ENCODE measurements around the gene EMD. TPM values are rescaled to one million over a fixed set of nuclear protein-coding genes. Genes with fewer than 3 reads are reported as not detected.

EMD gene
- total RNA-seq, 1 donor from 2014 or later, result 76.3 TPM

DNA sequence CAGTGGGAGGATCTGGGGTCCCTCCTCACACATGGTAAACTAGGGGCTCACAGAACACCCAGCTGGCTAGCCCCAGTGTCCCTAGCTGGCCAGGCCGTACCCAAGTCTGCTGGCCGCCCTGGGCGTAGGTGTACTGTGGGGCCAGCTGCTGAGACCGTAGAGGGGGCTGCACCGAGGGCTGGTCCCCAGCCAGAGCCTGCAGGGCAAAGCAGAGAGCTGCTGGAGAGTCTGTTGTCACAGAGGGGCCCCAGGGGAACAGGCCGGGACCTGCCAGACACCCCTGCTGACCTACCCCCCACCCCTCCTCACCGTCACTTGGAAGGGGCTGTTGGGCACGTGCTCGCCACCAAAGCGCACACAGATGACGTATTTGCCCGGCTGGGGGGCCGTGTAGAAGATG is 24.6 kb upstream of the EMD start:
- no peak for DNase-seq (ENCODE audit: low spot score in 2 of 2, unreplicated experiment in 2 of 2)
- TF ChIP-seq, protein P1, sequence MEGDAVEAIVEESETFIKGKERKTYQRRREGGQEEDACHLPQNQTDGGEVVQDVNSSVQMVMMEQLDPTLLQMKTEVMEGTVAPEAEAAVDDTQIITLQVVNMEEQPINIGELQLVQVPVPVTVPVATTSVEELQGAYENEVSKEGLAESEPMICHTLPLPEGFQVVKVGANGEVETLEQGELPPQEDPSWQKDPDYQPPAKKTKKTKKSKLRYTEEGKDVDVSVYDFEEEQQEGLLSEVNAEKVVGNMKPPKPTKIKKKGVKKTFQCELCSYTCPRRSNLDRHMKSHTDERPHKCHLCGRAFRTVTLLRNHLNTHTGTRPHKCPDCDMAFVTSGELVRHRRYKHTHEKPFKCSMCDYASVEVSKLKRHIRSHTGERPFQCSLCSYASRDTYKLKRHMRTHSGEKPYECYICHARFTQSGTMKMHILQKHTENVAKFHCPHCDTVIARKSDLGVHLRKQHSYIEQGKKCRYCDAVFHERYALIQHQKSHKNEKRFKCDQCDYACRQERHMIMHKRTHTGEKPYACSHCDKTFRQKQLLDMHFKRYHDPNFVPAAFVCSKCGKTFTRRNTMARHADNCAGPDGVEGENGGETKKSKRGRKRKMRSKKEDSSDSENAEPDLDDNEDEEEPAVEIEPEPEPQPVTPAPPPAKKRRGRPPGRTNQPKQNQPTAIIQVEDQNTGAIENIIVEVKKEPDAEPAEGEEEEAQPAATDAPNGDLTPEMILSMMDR (IDR thresholded peaks at IDR 0.05; ENCODE audit: unreplicated experiment), result no peak
- no peak overlapping the region for H3K27ac Mint-ChIP-seq
- H3K9me3 Mint-ChIP-seq, result no peaks in the 10 kb centered on the region
- no peaks in the 10 kb centered on the region for H3K27me3 Mint-ChIP-seq (ENCODE audit: low read depth)
- H3K4me3 Mint-ChIP-seq, result no peak overlapping the region
- peaks cover 14% of the 10 kb centered on the region for H3K36me3 Mint-ChIP-seq
- H3K4me1 Mint-ChIP-seq, result no peaks in the 10 kb centered on the region

DNA sequence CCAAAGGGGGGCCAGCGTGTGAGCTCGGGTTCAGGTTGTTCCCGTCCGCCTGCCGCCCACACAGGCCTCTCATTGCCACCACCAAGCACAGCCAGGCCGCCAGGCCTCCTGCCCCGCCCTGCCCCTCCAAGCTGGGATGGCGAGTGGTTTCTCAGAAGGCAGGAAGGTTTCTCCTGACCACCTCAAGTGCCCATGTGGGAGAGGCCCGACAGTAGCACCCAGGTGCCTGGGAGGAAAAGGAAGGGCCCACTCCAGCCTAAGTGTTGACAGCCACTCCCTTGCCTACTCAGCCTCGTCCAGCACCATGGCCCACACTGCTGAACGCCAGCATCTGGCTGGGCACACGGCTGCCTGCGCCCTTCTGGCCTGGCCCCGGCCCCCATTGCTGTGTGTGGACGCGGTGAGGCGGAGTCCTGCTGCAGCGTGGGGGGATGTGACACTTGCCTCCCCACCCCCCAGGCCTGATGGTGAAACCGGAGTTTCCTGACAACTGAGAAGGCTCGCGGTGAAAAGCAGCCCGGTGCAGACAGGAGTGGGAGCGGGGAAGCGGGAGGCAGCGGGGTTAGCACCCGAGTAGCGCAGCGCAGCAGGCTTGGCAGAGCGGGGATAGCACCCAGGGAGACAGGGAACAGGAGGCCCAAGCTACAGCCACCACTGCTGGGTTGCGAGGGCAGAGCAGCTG is 23.9 kb upstream of the EMD start:
- Mint-ChIP-seq H3K36me3 (peaks cover 14% of the 10 kb centered on the region), H3K4me3 (no peak overlapping the region), H3K4me1 (no peaks in the 10 kb centered on the region), H3K27me3 (ENCODE audit: low read depth) (no peaks in the 10 kb centered on the region), H3K9me3 (no peaks in the 10 kb centered on the region), H3K27ac (no peak overlapping the region)
- TF ChIP-seq, protein P1 (IDR thresholded peaks at IDR 0.05; ENCODE audit: unreplicated experiment), result no peak
- no peak for DNase-seq (ENCODE audit: low spot score in 2 of 2, unreplicated experiment in 2 of 2)

DNA sequence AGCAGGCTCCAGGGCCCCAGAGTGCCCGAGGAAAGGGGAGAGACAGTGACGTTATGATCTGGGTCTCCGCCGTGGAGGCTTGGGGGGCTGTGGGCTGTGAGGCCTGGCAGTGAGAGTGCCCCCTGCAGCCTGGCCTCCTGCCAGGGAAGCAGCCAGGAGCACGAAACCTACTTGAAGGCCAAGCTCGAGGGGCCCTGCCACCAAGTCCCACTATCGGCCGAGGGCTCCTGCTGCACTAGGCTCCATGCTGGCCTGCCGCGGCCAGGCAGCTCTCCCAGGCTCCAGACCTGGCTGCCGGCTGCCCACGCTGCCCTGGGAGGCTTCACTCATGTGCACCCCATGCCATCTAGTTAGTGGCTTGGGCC is 23.3 kb upstream of the EMD start:
- Mint-ChIP-seq H3K27ac (no peak overlapping the region), H3K4me1 (no peaks in the 10 kb centered on the region), H3K27me3 (ENCODE audit: low read depth) (no peaks in the 10 kb centered on the region), H3K9me3 (no peaks in the 10 kb centered on the region), H3K4me3 (no peak overlapping the region), H3K36me3 (peaks cover 14% of the 10 kb centered on the region)
- TF ChIP-seq, protein P1 (IDR thresholded peaks at IDR 0.05; ENCODE audit: unreplicated experiment), result no peak
- DNase-seq (ENCODE audit: low spot score in 2 of 2, unreplicated experiment in 2 of 2), result no peak

DNA sequence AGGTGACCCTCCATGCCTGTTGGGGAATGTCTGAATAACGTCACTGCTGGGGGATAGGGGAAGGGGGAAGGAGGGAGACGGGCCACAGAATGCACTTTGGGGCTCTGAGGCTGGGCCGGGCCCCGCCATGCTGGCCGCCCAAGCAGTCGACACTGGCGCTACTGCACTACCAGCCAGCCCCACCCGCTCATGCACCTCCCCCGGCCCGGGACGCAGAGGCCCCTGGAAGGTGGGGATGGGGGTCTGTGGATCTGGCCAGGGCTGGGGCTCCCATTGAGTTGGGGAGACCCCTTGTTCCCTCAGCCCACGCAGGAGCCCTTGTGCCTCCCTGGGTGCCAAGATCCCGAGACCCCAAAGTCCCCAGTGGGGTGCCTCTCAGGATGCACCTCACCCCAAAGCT is 22.5 kb upstream of the EMD start:
- no peak for DNase-seq (ENCODE audit: low spot score in 2 of 2, unreplicated experiment in 2 of 2)
- Mint-ChIP-seq H3K9me3 (no peaks in the 10 kb centered on the region), H3K27ac (no peak overlapping the region), H3K36me3 (peaks cover 14% of the 10 kb centered on the region), H3K4me3 (no peak overlapping the region), H3K4me1 (no peaks in the 10 kb centered on the region), H3K27me3 (ENCODE audit: low read depth) (no peaks in the 10 kb centered on the region)
- TF ChIP-seq, protein P1 (IDR thresholded peaks at IDR 0.05; ENCODE audit: unreplicated experiment), result no peak

DNA sequence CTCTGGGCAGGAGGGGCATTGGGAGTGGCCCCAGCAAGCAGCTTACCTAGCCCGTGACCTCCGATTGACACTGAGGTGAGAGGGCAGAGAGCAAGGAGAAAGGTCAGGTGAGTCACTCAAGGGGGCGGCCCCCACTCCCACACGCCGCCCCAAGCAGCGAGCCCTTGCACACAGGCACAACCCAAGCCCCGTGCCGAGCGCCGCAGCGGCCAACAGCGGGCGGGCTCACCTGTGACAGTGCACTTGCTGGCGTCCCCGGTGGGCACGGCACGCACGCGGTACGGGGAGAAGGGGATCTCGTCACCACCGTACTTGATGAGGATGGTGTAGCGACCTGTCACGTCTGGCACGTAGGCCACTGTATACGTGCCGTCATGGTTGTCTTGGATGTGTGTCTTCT is 21.9 kb upstream of the EMD start:
- Mint-ChIP-seq H3K4me1 (no peaks in the 10 kb centered on the region), H3K27me3 (ENCODE audit: low read depth) (no peaks in the 10 kb centered on the region), H3K36me3 (peaks cover 14% of the 10 kb centered on the region), H3K9me3 (no peaks in the 10 kb centered on the region), H3K27ac (no peak overlapping the region), H3K4me3 (no peak overlapping the region)
- no peak for DNase-seq (ENCODE audit: low spot score in 2 of 2, unreplicated experiment in 2 of 2)
- TF ChIP-seq, protein P1 (IDR thresholded peaks at IDR 0.05; ENCODE audit: unreplicated experiment), result no peak

DNA sequence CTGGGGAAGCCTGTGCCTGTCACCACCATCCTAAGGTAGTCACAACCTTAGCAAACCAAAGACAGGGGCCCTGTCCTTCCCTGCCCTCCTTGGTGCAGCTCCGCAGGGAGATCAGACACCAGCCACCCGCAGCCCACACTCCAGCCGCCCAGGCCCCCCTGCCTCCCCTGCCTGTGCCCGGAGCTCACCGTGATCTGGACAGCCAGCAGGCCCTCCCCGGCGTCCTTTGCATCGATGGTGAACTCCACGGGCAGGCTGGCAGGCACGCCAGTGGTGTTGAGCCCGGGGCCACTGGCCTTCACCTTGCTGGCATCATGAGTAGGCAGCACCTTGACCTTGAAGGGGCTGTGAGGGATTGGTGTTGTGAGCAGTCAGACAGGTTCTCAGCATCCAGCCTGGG is 21.1 kb upstream of the EMD start:
- Mint-ChIP-seq H3K4me3 (no peak overlapping the region), H3K9me3 (no peaks in the 10 kb centered on the region), H3K27me3 (ENCODE audit: low read depth) (no peaks in the 10 kb centered on the region), H3K36me3 (peaks cover 17% of the 10 kb centered on the region), H3K4me1 (no peaks in the 10 kb centered on the region), H3K27ac (no peak overlapping the region)
- no peak for DNase-seq (ENCODE audit: low spot score in 2 of 2, unreplicated experiment in 2 of 2)
- TF ChIP-seq, protein P1 (IDR thresholded peaks at IDR 0.05; ENCODE audit: unreplicated experiment), result no peak
